Stromal cell of bone marrow (primary cell): Measurements from ENCODE around the gene KCNAB2.
"Not testable (repeated sequence)": the region's sequence is repeated elsewhere in the genome, so short reads cannot be mapped to it uniquely, and the experiment has no call there.

Experiments used
- DNase-seq: peaks from one replicate; pipeline ENCODE4 v3.0.0-alpha.2; 2012; ENCODE audit warnings: low read depth

The KCNAB2 gene

DNA sequence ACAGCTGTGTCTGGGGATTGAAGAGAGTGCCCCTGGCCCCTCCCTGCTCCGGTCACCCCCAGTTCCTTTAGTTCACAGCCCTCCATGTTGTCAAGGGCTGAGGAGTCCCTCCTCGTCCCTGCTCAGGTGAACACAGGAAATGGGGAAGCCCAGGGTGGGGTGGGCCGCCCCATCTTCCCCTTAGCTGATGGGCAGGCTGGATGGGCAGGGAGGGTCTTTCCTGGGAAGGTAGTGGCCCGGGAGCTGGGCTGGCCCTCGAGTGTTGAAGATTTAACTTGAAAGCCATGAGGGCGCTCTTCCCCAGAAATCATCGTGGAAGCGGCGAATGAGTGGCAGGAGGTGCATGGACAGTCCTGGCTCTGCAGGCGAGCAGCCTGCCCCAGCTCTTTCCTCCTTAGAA is 35.1 kb upstream of the KCNAB2 start:
- DNase-seq = no peak

DNA sequence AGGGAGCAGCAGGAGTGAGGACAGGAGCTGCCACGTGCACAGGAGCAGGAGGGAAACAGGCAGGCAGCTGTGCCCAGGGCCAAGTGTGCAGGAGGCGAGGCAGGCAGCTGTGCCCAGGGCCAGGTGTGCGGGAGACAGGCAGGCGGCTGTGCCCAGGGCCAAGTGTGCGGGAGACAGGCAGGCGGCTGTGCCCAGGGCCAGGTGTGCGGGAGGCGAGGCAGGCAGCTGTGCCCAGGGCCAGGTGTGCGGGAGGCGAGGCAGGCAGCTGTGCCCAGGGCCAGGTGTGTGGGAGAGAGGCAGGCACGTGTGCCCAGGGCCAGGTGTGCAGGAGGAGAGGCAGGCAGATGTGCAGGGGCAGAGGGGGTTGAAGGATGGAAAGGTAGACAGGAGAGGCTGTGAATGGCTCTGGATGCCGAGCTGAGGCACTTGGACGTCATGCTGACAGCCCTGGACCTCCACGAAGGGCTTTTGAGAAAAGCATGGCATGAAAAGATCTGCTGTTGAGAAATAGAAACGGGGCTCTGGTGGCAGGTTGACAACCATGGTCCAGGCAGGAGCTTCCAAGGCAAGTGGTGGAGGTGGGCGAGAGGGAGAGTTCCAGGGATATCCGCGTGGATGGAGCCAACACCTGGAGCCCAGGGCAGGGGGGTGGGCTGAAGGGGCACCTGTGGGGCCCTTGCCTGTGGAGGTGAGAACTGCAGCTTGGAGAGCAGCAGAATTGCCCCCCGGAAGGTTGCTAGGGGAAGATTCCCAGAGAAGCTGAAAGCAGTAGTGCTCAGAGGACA is 34.3 kb upstream of the KCNAB2 start:
- no peak for DNase-seq

DNA sequence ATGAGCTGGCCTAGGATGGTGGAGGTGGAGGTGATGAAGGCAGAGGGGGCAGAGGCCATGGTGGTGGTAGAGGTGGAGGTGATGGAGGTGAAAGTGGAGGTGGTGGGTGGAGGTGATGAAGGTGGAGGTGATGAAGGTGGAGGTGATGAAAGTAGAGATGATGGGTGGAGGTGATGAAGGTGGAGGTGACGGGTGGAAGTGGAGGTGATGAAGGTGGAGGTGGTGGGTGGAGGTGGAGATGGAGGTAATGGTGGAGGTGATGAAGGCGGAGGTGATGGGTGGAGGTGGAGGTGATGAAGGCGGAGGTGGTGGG is 33.8 kb upstream of the KCNAB2 start:
- DNase-seq = no peak

DNA sequence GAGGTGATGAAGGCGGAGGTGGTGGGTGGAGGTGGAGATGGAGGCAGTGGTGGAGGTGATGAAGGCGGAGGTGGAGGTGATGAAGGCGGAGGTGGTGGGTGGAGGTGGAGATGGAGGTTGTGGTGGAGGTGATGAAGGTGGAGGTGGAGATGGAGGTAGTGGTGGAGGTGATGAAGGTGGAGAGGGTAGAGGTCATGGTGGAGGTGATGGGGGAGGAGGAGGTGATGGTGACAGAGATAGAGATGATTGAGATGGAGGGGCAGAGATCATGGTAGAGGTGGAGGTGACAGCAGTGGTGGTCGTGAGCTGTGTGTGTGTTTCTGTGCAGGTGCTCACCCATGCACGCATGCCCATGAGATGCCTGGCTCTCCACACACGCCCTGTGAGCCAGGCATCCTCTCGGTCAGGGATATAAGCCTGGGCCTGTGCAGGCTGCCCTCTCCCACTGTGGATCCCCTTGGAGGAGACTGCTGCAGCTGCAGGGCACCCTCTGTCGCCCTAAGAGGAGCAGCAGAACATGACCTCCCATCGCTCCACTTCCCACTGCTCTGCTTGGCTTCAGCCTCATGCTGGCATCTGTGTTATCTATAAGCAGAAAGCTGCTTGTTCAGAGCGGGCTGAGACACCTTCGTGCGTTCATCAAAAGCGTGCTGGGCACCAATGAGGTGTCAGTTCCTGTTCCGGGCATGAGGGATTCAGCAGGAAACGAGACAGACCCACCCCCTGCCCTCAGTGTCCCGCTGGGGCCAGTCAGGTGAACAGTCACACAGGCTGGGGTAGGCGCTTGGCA is 33.0 kb upstream of the KCNAB2 start:
- DNase-seq = no peak

DNA sequence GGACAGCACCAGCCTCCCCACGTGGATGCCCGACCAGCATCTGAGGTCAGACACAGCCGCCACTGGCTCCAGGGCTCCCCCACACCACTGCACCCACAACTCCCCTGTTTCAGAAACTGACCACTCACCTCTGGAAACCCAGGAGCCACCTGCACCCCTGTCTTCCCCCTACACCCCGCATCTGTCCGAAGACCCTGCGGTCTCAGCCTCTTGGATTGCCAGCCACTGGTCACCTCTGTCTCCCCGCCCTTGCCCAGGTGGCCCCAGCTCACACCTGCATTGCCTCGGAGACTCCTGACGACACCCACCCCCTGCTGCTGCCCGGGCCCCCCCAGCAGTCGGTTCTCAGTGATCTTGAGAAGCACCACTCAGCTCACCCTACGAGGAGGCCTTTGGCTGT is 32.2 kb upstream of the KCNAB2 start:
- DNase-seq = no peak

DNA sequence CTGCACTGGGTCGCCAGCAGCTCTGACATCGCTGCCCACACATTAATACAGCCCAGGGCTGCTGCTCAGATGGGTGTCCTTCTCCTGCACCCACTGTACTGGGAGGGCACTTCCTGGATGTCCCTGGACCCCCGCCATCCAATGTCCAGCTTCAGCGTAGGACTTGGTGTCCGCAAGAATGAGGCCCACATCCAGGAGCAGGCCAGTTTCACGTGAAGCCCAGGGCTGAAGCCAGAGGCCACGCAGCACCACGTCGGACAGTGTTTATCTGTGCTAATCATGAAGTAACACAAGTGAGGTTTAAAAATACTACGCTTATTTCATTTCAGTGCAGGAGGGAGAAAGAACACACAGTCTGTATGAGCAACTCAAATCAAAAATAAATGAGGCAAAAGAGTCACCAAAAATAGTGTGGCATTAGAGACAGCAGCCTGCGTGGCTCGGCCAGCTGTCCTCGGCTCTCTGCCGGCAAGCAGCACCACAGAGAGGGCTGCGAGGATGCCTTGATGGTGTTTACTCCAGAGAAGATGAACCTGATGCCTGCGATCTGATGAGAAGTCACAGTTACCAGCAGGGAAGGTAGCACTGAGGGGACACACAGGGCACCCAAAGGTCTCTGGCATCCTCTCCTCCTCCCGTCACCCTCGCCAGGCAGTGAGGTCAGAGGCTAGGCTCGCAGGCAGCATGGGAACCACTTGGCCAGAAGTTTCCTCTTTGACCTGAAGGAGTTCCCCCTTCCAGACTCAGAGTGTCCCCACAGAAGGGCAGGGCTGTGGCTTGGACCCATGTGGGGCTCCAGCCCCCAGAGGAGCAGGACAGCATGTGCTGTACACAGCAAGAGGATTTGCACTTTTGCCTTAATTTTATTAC is 31.3 kb upstream of the KCNAB2 start:
- no peak for DNase-seq

DNA sequence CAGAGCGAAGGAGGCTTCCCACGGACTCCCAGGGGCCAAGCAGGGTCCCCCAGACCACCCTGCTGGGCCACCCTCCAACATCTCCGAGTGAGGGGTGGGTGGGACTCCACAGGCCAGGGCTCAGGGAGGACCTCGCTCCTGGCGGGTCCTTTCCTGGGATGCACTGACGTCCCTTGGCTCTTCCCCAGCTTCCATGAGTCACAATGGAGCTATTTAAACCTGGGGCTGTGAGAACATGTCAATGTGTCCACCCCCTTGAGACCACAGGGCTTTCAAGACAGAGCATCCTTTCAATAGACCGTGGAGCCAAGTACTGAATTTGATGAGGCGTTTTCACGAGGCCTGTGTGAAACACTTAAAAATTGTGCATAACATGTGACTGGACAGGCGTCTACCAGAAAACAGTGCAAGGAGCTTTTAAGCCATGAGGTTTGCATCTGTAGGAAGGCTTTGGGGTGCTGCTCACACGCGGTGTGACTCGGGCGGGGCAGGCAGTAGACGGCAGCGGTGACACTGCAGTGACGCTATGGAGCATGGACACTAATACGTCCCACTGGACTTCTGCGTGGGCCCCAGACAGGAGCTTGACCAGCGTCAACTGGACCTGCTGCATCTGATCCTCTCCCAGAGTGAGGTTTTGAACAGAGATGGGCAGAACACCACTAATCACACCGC is 29.4 kb upstream of the KCNAB2 start:
- no peak for DNase-seq

DNA sequence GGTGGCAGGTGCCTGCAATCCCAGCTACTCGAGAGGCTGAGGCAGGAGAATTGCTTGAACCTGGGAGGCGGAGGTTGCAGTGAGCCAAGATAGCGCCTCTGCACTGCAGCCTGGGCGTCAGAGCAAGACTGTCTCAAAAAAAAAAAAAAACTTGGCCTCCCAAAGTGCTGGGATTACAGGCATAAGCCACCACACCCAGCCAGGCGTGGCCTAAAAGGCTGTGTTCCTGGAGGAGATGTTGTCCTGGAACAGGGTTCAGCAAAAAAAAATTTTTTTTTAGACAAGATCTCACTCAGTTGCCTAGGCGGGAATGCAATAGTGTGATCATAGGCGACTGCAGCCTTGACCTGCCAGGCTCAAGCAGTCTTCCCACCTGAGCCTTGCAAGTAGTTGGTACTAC is 28.0 kb upstream of the KCNAB2 start:
- DNase-seq = not testable (repeated sequence)

DNA sequence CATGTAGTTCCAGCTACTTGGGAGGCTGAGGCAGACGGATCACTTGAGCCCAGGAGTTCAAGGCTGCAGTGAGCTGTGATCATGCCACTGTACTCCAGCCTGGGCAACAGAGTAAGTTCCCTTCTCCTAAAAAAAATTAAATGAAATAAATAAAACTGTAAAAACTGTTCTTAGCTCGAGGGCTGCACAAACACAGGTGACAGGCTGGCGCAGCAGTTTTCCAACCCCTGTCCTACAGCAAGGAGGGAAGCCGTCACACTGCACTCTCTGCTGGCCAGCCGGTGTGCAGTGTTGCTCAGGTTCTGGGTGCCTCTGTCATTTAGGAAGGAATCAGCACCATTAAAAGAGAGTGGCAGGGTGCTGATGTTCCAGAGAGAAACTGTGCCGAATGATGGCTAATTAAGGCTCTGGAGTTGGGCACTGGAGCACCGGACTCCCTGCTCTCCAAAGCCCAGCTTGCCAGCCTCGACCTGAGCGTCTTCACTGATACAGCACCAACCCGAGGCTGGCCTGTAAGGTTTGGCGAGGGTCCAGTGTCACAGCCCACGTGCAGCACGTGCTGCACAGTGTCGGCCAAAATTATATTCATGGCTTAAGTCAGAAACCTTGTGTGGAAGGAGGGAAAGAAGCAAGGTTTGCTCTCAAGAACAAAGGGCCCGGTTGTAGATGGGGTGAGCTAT is 26.4 kb upstream of the KCNAB2 start:
- DNase-seq = no peak

DNA sequence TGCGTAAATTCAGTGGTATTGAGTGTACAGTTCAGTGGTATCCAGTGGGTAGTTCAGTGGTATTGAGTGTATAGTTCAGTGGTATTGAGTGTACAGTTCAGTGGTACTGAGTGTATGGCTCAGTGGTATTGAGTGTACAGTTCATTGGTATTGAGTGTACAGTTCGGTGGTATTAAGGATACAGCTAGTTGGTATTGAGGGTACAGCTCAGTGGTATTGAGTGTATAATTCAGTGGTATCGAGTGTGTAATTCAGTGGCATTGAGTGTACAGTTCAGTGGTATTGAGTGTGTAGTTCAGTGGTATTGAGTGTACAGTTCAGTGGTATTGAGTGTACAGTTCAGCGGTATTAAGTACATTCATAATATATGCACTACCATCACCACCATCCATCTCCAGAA is 23.5 kb upstream of the KCNAB2 start:
- no peak for DNase-seq

DNA sequence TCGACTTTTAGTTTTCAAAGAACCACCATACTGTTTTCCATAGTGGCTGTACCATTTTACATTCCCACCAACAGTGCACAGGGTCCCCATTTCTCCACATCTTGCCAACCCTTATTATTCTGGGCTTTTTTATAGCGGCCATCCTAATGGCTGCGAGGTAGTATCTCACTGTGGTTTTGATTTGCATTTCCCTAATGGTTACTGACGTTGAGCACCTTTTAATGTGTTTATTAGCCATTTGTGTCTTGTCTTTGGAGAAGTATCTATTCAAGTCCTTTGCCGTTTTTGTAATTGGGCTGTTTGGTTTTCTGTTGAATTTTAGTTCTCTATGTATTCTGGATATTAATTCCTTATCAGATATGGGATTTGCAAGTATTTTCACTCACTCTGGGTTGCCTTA is 22.3 kb upstream of the KCNAB2 start:
- no peak for DNase-seq

DNA sequence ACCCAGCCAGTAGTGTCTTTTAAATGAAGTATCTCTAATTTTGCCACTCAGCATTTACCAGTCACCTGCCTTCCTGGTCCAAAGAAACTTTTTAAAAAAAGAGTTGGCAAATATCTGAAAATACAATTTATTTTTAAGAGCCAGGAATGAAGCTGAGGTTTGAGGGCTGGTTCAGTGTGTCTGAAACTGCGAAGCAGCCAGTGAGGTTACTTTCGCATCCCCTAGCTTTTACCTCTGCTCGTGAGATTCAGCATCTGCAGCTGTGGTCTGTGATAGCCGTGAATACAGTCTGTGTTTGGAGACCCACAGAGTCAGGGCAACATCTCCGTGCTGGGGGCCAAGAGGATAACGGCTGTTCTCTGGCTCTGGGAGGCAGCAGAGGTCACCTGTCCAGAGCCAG is 21.3 kb upstream of the KCNAB2 start:
- no peak for DNase-seq

DNA sequence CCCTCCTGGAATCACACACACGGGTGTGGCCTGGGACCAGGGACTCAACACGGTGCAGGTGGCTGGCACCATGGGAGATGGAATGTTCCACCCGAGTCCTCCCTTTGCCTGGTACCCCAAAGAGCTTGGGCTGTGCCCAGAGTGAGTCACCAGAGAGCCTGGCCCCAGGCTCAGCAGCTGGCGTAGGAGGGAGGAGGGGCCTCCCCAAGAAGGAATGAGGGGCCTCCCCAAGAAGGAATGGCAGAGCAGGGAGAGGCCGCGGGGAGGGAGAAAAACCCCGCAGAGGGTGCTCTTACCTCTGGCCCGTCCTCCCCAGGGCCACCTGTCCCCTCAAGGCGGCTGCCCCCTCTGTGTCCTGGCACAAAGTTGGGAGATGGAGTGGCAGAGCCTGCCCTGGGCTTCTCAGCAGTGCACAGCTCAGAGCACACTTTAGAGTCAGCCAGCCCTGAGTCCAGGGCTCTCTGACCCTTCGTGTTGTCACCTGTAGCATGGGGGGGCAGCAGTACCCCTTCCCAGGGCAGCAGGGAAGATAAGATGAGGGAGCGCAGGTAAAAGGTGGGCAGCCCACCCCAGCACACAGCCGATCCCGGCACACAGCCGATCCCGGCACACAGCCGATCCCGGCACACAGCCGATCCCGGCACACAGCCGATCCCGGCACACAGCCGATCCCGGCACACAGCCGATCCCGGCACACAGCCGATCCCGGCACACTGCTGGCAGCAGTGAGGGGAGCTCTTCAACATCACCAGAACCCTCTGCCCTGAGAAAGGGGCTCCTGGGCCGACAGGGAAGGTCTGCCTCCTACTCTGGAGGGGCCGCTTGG is 20.2 kb upstream of the KCNAB2 start:
- DNase-seq = no peak

DNA sequence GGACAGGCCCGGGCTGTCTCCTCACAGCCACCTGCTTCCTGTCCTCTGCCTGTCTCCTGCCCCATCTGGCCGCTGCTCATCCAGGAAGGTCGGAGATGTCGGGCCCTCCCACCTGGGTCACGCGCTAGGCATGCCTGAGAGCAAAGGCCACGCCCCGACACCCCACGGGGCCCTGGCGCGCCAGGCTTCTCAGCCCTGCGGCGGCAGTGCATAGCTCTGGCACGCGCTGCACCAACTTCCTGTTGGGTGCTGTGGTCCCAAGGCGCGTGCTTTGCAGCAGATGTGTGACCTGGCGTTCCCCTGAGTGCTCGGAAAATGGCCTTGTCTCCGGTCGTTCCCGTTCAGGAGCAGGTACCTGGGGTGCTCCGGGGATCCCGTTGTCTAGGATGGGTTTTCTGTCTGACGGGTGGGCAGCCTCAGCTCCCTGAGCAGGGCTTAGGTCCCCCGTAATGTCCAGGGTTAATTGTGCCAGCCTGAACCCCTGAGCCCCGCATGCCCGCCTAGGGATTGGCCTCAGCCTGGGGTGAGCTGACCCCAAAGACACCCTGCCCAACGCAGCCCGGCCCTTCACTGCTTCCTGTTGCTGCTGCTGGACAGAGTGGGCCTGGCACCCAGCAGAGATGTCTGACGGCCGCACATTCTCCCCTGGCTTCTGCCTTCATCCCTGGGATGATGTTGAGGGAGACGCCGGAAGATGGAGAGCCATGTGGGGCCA is 19.4 kb upstream of the KCNAB2 start:
- DNase-seq = no peak

DNA sequence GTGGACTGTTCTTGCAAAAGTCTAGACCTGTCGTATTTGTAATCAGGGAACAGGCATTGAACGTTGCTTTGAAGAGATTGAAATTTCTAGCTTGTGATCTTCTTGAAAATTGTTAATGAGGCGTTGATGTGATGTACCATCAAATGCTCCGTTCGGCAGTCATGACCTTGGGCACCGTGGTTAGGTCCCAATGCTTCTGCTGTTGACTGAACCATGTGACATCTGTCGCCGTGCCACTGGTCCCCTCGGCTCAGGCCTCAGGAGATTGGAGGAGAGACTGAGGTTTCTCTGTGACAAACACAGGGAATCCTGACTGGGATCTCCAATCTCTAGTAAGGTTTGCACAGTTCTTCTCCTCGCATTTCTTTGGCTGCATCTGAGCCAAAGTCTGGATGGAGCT is 18.1 kb upstream of the KCNAB2 start:
- DNase-seq = no peak

DNA sequence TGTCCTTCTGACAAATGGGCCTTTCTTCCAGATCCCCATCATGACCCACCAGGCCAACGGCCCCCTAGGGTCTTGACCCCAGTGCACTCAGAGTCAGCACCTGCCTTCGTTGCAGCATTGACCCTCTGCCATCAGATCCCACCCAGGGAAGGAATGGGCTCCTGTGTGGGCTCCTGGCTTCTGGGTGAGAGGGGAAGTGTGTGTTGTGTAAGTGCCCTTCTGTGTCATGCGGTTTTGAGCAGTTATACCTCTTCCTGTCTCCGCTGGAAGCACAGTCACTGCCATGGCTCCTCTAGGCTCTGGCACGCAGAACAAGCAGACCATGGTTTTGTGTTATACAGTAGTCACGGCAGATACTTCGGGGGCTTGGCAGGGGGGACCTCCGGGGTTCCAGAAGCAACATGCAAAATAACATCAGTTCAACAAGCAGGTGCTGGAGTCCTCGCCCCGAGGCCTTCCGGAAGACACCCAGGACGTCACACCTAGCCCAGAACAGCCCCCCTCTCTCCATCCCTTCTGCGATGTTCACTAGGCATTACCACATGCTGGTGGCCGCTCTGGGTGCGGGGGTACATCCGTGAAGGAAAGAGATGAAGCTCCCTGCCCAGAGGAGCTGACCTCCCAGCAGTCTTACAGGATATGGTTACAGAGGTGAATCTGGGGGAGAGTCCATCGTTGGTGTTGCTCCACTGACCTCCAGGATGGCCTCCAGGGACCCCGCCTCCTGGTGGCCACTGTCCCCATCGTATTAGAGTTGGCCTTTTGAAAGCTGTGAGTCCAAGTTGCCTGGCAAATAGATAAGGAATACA is 17.4 kb upstream of the KCNAB2 start:
- DNase-seq = no peak

DNA sequence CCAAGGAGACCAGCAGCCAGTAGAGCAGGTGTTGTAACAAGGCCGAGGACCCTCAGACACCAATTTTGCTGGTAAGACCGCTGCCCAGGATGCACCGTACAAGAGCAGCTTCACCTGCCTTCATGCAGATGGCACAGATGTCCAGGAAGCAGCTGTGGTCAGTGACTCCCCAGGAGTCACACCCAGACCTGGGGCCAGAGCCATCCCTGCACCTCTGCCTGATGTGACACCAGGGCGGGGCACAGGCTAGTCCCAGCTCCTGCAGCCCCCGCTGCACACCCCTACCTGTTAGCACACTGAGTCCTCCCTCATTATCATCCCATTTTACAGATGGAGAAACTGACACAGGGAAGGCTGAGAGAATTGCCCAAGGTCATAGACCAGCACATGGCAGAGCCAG is 16.3 kb upstream of the KCNAB2 start:
- no peak for DNase-seq

DNA sequence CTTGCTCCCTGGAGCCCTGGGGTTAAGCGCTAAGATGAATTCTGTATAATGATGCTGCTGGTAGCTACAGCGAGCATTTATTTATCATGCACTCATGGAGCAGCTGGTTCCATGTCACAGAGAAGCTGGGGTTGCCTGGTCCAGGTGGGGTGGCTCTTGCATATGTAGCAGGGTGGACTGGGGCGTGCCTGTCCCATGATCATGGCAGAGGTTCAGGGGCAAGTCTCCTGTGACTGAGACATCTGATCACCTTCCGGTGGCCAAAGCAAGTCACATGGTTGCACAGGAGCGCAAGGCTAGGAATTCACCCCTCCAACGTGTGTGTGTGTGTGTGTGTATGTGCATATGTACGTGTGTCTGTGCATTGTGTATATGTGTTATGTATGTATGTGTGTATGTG is 15.6 kb upstream of the KCNAB2 start:
- DNase-seq = no peak

DNA sequence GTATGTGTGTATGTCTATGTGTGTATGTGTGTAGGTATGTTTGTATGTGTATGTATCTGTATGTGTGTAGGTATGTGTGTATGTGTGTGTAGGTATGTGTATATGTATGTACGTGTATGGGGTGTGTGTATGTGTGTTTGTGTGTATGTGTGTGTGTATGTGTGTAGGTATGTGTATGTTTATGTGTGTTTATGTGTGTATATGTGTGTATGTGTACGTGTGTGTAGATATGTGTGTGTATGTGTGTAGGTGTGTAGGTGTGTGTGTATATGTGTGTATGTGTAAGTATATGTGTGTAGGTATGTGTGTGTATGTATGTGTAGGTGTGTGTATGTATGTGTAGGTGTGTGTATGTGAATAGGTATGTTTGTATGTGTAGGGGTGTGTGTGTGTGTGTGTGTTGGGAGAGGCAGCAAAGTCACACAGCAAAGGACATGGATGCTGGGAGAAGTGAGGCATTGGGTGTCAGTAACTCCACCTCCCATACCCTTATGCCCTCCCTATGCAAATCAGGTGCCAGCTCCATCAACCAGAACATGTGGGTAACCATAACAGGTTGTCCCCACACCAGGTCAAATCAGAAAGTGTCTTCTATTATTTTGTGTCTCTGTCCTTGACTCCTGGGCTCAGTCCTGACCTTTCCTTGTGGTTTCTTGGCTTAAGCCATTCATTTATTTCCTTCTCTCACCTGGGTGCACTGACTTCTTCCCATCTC is 15.0 kb upstream of the KCNAB2 start:
- no peak for DNase-seq
